MM.1S (cell line): ENCODE data around the gene OLFML2B.

Experiments used
- DNase-seq: peaks from one replicate; pipeline ENCODE4 v3.0.0-alpha.2; 2015
- H2AFZ ChIP-seq: fragments of 300-600 bp; sonication (generic); 2 replicates; pipeline ENCODE4 v1.6.0; 2016; ENCODE audit warnings: antibody characterized with exemption, low read length
- H3F3A ChIP-seq: fragments of 300-600 bp; sonication (generic); 2 replicates; pipeline ENCODE4 v1.6.1; 2016; ENCODE audit warnings: mild to moderate bottlenecking, antibody characterized with exemption, low read length, moderate library complexity, mixed read lengths; ENCODE audit not compliant: insufficient read depth
- H3K27ac ChIP-seq: fragments of 300-600 bp; sonication (generic); 2 replicates; pipeline ENCODE4 v1.5.1; 2016; ENCODE audit warnings: mild to moderate bottlenecking, low read length
- H3K27me3 ChIP-seq: fragments of 300-600 bp; sonication (generic); replicated peaks from 2 replicates; pipeline ENCODE4 v1.6.0; 2016; ENCODE audit warnings: low read length; ENCODE audit not compliant: insufficient read depth
- H3K36me3 ChIP-seq: fragments of 300-600 bp; sonication (generic); replicated peaks from 2 replicates; pipeline ENCODE4 v1.6.1; 2016; ENCODE audit warnings: mild to moderate bottlenecking, low read length, mixed read lengths; ENCODE audit not compliant: insufficient read depth
- H3K4me1 ChIP-seq: fragments of 300-600 bp; sonication (generic); 2 replicates; pipeline ENCODE4 v1.6.1; 2016; ENCODE audit warnings: low read length, mixed read lengths
- H3K4me2 ChIP-seq: fragments of 300-600 bp; sonication (generic); 2 replicates; pipeline ENCODE4 v1.6.0; 2016; ENCODE audit warnings: low read depth, low read length
- H3K4me3 ChIP-seq: fragments of 300-600 bp; sonication (generic); 2 replicates; pipeline ENCODE4 v1.5.1; 2016; ENCODE audit warnings: low read length, mixed read lengths
- H3K79me2 ChIP-seq: fragments of 300-600 bp; sonication (generic); 2 replicates; pipeline ENCODE4 v1.6.1; 2016; ENCODE audit warnings: mixed run types, low read length, mixed read lengths
- H3K9ac ChIP-seq: fragments of 300-600 bp; sonication (generic); 2 replicates; pipeline ENCODE4 v1.6.1; 2016; ENCODE audit warnings: low read length, mixed read lengths
- H3K9me2 ChIP-seq: fragments of 300-600 bp; sonication (generic); replicated peaks from 2 replicates; pipeline ENCODE4 v1.6.1; 2016; ENCODE audit warnings: mild to moderate bottlenecking, low read length, mixed read lengths; ENCODE audit not compliant: insufficient read depth
- H3K9me3 ChIP-seq: fragments of 300-600 bp; sonication (generic); replicated peaks from 2 replicates; pipeline ENCODE4 v1.6.1; 2016; ENCODE audit warnings: mild to moderate bottlenecking, low read length, mixed read lengths; ENCODE audit not compliant: insufficient read depth
- H4K20me1 ChIP-seq: fragments of 300-600 bp; sonication (generic); 2 replicates; pipeline ENCODE4 v1.6.1; 2016; ENCODE audit warnings: mild to moderate bottlenecking, low read length, moderate library complexity, mixed read lengths; ENCODE audit not compliant: insufficient read depth
- CTCF ChIP-seq: fragments of 300-600 bp; sonication (generic); IDR thresholded peaks from 2 replicates; pipeline ENCODE4 v1.5.1; 2016; ENCODE audit warnings: antibody characterized with exemption, low read length, mixed read lengths
- EZH2 ChIP-seq: fragments of 300-600 bp; sonication (generic); optimal IDR thresholded peaks from 2 replicates; pipeline ENCODE3; 2017; ENCODE audit warnings: low read depth, mild to moderate bottlenecking, antibody characterized with exemption, low read length, mixed read lengths
- EZH2phosphoT487 ChIP-seq: fragments of 300-600 bp; sonication (generic); IDR thresholded peaks from 2 replicates; pipeline ENCODE4 v1.6.1; 2018; ENCODE audit warnings: antibody characterized with exemption, low read length

Gene OLFML2B

GRCh38 chr1:162004441-162004950, 19.2 kb downstream of the OLFML2B start:
- no peak overlapping the region for H3K4me2 ChIP-seq
- H3K4me3 ChIP-seq, result no peak overlapping the region
- no peak overlapping the region for H3K9ac ChIP-seq

GRCh38 chr1:162003830-162004215, 19.8 kb downstream of the OLFML2B start:
- no peaks in the 10 kb centered on the region for H3K27me3 ChIP-seq
- H3K9ac ChIP-seq, result no peak overlapping the region

More at GRCh38 chr1:162004441-162004950, 19.2 kb downstream of the OLFML2B start:
- Histone ChIP-seq H3K27ac (no peak overlapping the region), H3F3A (no peaks in the 10 kb centered on the region), H3K36me3 (no peaks in the 10 kb centered on the region), H4K20me1 (no peaks in the 10 kb centered on the region), H3K79me2 (no peaks in the 10 kb centered on the region), H3K27me3 (no peaks in the 10 kb centered on the region), H3K4me1 (peaks cover 8% of the 10 kb centered on the region; the same call in 1 of the 2 replicates), H3K9me2 (no peaks in the 10 kb centered on the region), H3K9me3 (no peaks in the 10 kb centered on the region), H2AFZ (no peak overlapping the region)
- DNase-seq, result no peak
- TF ChIP-seq EZH2phosphoT487, result no peak
- no peak for TF ChIP-seq CTCF
- TF ChIP-seq EZH2, result no peak

GRCh38 chr1:162003061-162003829, 20.4 kb downstream of the OLFML2B start:
- Histone ChIP-seq H3K27ac (no peak overlapping the region), H3K4me2 (0 out of 2 replicates have a peak overlapping the region, but pooled peaks have one; percentile 2), H3K4me3 (no peak overlapping the region), H3K27me3 (no peaks in the 10 kb centered on the region), H2AFZ (peak overlapping the region; percentile 19; the same call in 1 of the 2 replicates), H3K36me3 (no peaks in the 10 kb centered on the region), H3F3A (no peaks in the 10 kb centered on the region), H3K79me2 (no peaks in the 10 kb centered on the region), H3K9me2 (no peaks in the 10 kb centered on the region), H3K9ac (no peak overlapping the region), H4K20me1 (no peaks in the 10 kb centered on the region), H3K9me3 (no peaks in the 10 kb centered on the region), H3K4me1 (peaks cover 8% of the 10 kb centered on the region; the same call in 1 of the 2 replicates)
- DNase-seq, result no peak
- TF ChIP-seq EZH2 (no peak), EZH2phosphoT487 (no peak), CTCF (no peak)

More at GRCh38 chr1:162003830-162004215, 19.8 kb downstream of the OLFML2B start:
- Histone ChIP-seq H3K9me3 (no peaks in the 10 kb centered on the region), H4K20me1 (no peaks in the 10 kb centered on the region), H3K4me2 (peak overlapping the region; percentile 2; the same call in 1 of the 2 replicates), H3K27ac (no peak overlapping the region), H3K4me3 (no peak overlapping the region), H3K4me1 (peaks cover 8% of the 10 kb centered on the region; the same call in 1 of the 2 replicates), H3K9me2 (no peaks in the 10 kb centered on the region), H3K36me3 (no peaks in the 10 kb centered on the region), H2AFZ (peak overlapping the region; percentile 19; the same call in 1 of the 2 replicates), H3K79me2 (no peaks in the 10 kb centered on the region), H3F3A (no peaks in the 10 kb centered on the region)
- TF ChIP-seq EZH2, result no peak
- no peak for TF ChIP-seq EZH2phosphoT487
- TF ChIP-seq CTCF, result no peak
- peak; percentile 9 for DNase-seq
